ENCODE measurements around the gene CELF5.

GRCh38 chr19:3333662-3334061 is 109.2 kb downstream of the CELF5 start:
- no peak for TF ChIP-seq POLR2A (IDR thresholded peaks at IDR 0.05)
- no peak for TF ChIP-seq CTCF (IDR thresholded peaks at IDR 0.05)
